Cardiac fibroblast (primary cell): ENCODE measurements around the gene TPX2.

Experiments
- DNase-seq, 2 donors: peaks; one replicate each; pipeline versions ENCODE4 v3.0.0 to v3.0.0-alpha.2; 2010; ENCODE audit warnings: low read depth in 2 of 2
- H3K4me3 ChIP-seq, 2 donors: replicated peaks in 1 of 2; 1 replicate in 1 of 2; 2 replicates in 1 of 2; pipeline ENCODE4 v1.5.1; 2011; ENCODE audit warnings: low read depth in 2 of 2, low read length in 2 of 2, mild to moderate bottlenecking in 2 of 2, moderate library complexity in 1 of 2
- CTCF ChIP-seq: IDR thresholded peaks from one replicate; pipeline ENCODE4 v1.5.1; 2011; ENCODE audit warnings: low read depth, mild to moderate bottlenecking, low read length, inconsistent platforms

TPX2 gene

GRCh38 chr20:31707258-31707615 is 31.9 kb upstream of the TPX2 start:
- no peak for TF ChIP-seq CTCF
- no peak overlapping the region for H3K4me3 ChIP-seq
- no peak for DNase-seq

- no peak overlapping the region for H3K4me3 ChIP-seq
- TF ChIP-seq CTCF, result no peak
- no peak for DNase-seq
These were observed 30.9 kb upstream of the TPX2 start for GRCh38 chr20:31707994-31708735.

GRCh38 chr20:31708736-31709534 is 30.2 kb upstream of the TPX2 start:
- DNase-seq, result no peak
- TF ChIP-seq CTCF, result no peak
- no peak overlapping the region for H3K4me3 ChIP-seq

GRCh38 chr20:31709939-31710338 is 29.2 kb upstream of the TPX2 start:
- no peak for TF ChIP-seq CTCF
- H3K4me3 ChIP-seq, result no peak overlapping the region
- no peak for DNase-seq

- no peak for DNase-seq
- H3K4me3 ChIP-seq, result no peak overlapping the region
- no peak for TF ChIP-seq CTCF
These were observed 28.5 kb upstream of the TPX2 start for GRCh38 chr20:31710423-31711108.

- H3K4me3 ChIP-seq, result no peak overlapping the region
- no peak for DNase-seq
- no peak for TF ChIP-seq CTCF
These were observed 27.6 kb upstream of the TPX2 start for GRCh38 chr20:31711179-31712111.
